Measurements from ENCODE around the gene OSBP.
A peak's percentile ranks its signal among the peaks of the same experiment; 100 is the strongest.
"Not testable (repeated sequence)": the region's sequence is repeated elsewhere in the genome, so short reads cannot be mapped to it uniquely, and the experiment has no call there.

OSBP gene

GRCh38 chr11:59551659-59552521 lies 63.7 kb downstream of the OSBP start:
- no peak for DNase-seq (ENCODE audit: low read depth)

- DNase-seq (ENCODE audit: low read depth): peak; percentile 73
Measured at GRCh38 chr11:59550842-59551658, 64.5 kb downstream of the OSBP start.

GRCh38 chr11:59550368-59550841 lies 65.2 kb downstream of the OSBP start:
- DNase-seq (ENCODE audit: low read depth): peak; percentile 74

- DNase-seq (ENCODE audit: low read depth): no peak
Measured at GRCh38 chr11:59548309-59548656, 67.3 kb downstream of the OSBP start.

- not testable (repeated sequence) for DNase-seq (ENCODE audit: low read depth)
Measured at GRCh38 chr11:59547605-59548308, 67.8 kb downstream of the OSBP start.

- DNase-seq (ENCODE audit: low read depth): no peak
Measured at GRCh38 chr11:59545179-59546020, 70.2 kb downstream of the OSBP start.

- no peak for DNase-seq (ENCODE audit: low read depth)
Measured at GRCh38 chr11:59544869-59545178, 70.8 kb downstream of the OSBP start.

GRCh38 chr11:59543713-59544112 lies 71.9 kb downstream of the OSBP start:
- DNase-seq (ENCODE audit: low read depth): not testable (repeated sequence)

GRCh38 chr11:59542142-59542810 lies 73.3 kb downstream of the OSBP start:
- no peak for DNase-seq (ENCODE audit: low read depth)

- no peak for DNase-seq (ENCODE audit: low read depth)
Measured at GRCh38 chr11:59534676-59535075, 80.9 kb downstream of the OSBP start.

GRCh38 chr11:59532620-59533019 lies 83.0 kb downstream of the OSBP start:
- no peak for DNase-seq (ENCODE audit: low read depth)

GRCh38 chr11:59528711-59529110 lies 86.9 kb downstream of the OSBP start:
- DNase-seq (ENCODE audit: low read depth): no peak
